GM10847 (cell line): ENCODE data around the gene AK8.

Experiments
- POLR2A ChIP-seq: IDR thresholded peaks from 2 replicates; pipeline ENCODE4 v1.6.1; 2011; ENCODE audit not compliant: insufficient read length; ENCODE audit errors: extremely low read depth

AK8 gene

DNA sequence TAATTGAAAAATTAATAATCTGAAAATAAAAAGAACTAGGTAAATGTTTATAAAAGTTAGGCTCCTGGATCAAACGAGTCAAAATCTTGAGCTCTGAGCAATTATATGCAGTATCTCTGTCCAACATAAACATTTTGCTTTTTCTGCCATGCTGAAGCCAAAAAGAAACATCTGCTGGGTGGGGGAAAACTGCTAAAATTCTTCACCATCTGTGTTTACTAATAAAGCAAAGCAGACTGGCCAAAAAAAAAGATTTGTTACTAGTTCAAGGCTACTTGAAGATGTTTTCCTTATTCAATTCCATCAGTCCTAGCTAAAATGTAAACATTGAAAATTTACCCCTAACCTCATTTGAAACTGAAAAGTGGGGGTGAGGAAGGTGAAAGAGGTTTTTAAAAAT, 178.1 kb downstream of the AK8 start:
- no peak for TF ChIP-seq POLR2A

- TF ChIP-seq POLR2A: no peak
Measured at GRCh38 chr9:132698989-132699388, 179.1 kb downstream of the AK8 start.

DNA sequence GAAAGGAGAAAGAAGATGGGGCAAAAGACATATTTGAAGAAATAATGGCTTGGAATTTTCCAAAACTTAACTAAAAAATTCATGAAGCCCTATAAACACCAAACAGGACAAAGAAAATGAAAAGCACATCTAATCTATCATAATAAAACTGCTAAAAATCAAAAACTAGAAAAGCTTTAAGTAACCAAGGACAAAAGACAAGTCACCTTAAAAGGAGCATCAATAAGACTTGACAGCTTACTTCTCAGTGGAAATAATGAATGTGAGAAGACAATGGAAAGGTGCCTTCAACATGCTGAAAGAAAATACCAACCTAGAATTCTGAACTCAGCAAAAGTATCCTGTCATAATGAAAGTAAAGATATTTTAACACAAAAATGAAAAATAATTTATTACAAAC, 180.9 kb downstream of the AK8 start:
- no peak for TF ChIP-seq POLR2A

- no peak for TF ChIP-seq POLR2A
Measured at GRCh38 chr9:132694144-132694543, 183.9 kb downstream of the AK8 start.

DNA sequence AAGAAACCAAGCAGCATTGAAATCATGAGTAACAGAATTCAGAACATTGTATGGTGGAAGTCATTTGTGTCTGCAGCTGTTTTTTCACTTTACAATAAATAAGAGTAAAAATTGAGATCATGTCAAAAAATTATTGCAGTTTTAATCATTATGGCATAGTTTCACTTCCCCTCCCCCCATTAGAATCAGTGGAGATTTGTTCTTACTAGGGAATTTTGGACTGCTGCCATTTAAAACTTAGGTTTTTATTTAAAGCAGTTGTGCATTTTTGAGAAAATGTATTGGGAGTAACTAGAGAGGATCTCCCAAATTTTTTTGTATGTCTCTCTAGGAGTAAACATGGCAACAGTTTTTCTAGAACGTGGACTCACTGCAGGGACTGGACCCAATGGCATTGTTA, 187.4 kb downstream of the AK8 start:
- no peak for TF ChIP-seq POLR2A

GRCh38 chr9:132683873-132684272, 194.2 kb downstream of the AK8 start:
- no peak for TF ChIP-seq POLR2A

GRCh38 chr9:132681561-132681960, 196.5 kb downstream of the AK8 start:
- TF ChIP-seq POLR2A: no peak

- no peak for TF ChIP-seq POLR2A
Measured at GRCh38 chr9:132679946-132680625, 198.0 kb downstream of the AK8 start.

- TF ChIP-seq POLR2A: no peak
Measured at GRCh38 chr9:132677976-132678375, 200.1 kb downstream of the AK8 start.
